ENCODE measurements around the gene DCHS2. TPM values are rescaled to one million over a fixed set of nuclear protein-coding genes. Genes with fewer than 3 reads are reported as not detected.

Gene DCHS2
- total and polyA plus RNA-seq, 2 experiments from 2014 or later, result 0.12 to 1.7 TPM

DNA sequence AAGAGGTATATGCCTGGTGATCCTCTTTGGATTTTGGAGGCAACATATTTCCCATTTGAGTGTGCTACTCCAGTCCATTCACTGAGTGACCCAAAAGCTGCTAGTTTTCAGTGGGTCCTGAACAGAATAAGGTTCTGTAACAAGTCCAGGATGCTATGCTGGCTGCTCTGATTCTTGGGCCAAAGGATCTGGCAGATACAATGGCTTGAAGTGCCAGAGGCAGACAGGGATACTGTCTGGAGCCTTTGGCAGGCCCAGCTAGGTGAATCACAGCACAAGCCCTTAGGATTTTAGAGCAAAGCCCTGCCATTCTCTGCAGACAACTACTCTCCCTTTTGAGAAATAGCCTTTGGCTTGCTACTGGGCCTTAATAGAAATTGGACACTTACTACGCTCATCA is 40.6 kb downstream of the DCHS2 start:
- Histone ChIP-seq H3K79me2 (no peaks in the 10 kb centered on the region), H3K36me3 (replicated peaks; ENCODE audit: insufficient read depth, low read depth) (no peaks in the 10 kb centered on the region), H3K9me3 (ENCODE audit: low read depth) (no peaks in the 10 kb centered on the region), H3K4me2 (no peak overlapping the region), H3K9me2 (replicated peaks; ENCODE audit: insufficient read depth) (no peaks in the 10 kb centered on the region), H3K27me3 (no peaks in the 10 kb centered on the region), H3K4me3 (no peak overlapping the region), H2AFZ (no peak overlapping the region), H4K20me1 (ENCODE audit: insufficient read depth, poor library complexity, severe bottlenecking) (no peaks in the 10 kb centered on the region), H3K4me1 (ENCODE audit: insufficient read depth) (no peaks in the 10 kb centered on the region), H3K27ac (no peak overlapping the region)
- TF ChIP-seq EZH2 (IDR thresholded peaks at IDR 0.05; ENCODE audit: borderline replicate concordance), result no peak
- TF ChIP-seq, protein P1, sequence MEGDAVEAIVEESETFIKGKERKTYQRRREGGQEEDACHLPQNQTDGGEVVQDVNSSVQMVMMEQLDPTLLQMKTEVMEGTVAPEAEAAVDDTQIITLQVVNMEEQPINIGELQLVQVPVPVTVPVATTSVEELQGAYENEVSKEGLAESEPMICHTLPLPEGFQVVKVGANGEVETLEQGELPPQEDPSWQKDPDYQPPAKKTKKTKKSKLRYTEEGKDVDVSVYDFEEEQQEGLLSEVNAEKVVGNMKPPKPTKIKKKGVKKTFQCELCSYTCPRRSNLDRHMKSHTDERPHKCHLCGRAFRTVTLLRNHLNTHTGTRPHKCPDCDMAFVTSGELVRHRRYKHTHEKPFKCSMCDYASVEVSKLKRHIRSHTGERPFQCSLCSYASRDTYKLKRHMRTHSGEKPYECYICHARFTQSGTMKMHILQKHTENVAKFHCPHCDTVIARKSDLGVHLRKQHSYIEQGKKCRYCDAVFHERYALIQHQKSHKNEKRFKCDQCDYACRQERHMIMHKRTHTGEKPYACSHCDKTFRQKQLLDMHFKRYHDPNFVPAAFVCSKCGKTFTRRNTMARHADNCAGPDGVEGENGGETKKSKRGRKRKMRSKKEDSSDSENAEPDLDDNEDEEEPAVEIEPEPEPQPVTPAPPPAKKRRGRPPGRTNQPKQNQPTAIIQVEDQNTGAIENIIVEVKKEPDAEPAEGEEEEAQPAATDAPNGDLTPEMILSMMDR (IDR thresholded peaks at IDR 0.05; ENCODE audit: poor library complexity), result no peak
- TF ChIP-seq EZH2phosphoT487 (IDR thresholded peaks at IDR 0.05; ENCODE audit: low read depth, severe bottlenecking, unreplicated experiment), result no peak
- DNase-seq (ENCODE audit: low spot score), result no peak
- WGBS (ENCODE audit: low lambda C conversion rate, missing lambda C conversion rate), result 96% methylated on average over 1 of the region's 1 CpG

DNA sequence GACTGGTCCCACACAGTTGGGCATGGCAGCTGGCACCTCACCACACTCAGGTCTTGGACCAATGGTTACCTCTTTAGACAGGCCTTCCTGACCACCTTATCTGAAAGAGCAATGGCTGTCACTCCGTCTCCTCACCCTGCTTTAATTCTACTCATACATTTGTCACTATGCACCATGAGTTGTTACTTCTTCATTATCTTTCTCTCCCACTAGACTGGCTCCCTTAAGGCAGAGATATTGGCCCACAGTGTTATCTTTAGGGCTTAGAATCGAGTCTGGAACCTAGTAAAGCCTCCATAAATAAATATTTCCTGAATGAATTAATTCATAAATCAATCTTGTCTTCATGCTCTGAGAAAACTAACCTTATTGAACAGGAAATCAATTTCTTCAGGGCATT is 46.6 kb downstream of the DCHS2 start:
- Histone ChIP-seq H3K79me2 (no peaks in the 10 kb centered on the region), H3K4me3 (no peak overlapping the region), H4K20me1 (ENCODE audit: insufficient read depth, poor library complexity, severe bottlenecking) (no peaks in the 10 kb centered on the region), H3K4me2 (no peak overlapping the region), H3K36me3 (replicated peaks; ENCODE audit: insufficient read depth, low read depth) (no peaks in the 10 kb centered on the region), H3K27me3 (no peaks in the 10 kb centered on the region), H2AFZ (no peak overlapping the region), H3K9me2 (replicated peaks; ENCODE audit: insufficient read depth) (no peaks in the 10 kb centered on the region), H3K27ac (no peak overlapping the region), H3K9me3 (ENCODE audit: low read depth) (no peaks in the 10 kb centered on the region), H3K4me1 (ENCODE audit: insufficient read depth) (no peaks in the 10 kb centered on the region)
- WGBS (ENCODE audit: low lambda C conversion rate, missing lambda C conversion rate), result 61% methylated on average over 2 of the region's 2 CpGs
- DNase-seq (ENCODE audit: low spot score), result no peak
- TF ChIP-seq EZH2 (IDR thresholded peaks at IDR 0.05; ENCODE audit: borderline replicate concordance), result no peak
- TF ChIP-seq, protein P1 (IDR thresholded peaks at IDR 0.05; ENCODE audit: poor library complexity), result no peak
- no peak for TF ChIP-seq EZH2phosphoT487 (IDR thresholded peaks at IDR 0.05; ENCODE audit: low read depth, severe bottlenecking, unreplicated experiment)

DNA sequence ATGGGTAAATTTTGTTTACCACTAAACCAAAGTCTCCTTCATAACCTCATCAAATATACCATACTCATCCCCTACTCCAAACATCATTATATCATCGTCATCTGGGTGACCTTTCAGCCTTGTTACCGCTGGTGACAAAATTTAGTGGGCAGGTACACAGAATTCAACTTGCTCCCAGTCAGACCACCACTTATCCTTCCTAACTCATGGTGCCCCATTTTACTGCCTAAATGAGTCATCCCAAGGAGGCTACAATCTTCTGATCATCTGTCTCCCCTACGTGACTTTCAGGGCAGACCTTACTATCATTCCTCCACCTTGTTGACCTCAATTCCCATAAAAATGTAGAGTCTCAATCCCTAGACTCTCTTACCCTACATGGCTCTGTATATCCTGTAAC is 49.6 kb downstream of the DCHS2 start:
- no peaks in the 10 kb centered on the region for H3K4me1 ChIP-seq (ENCODE audit: insufficient read depth)
- H3K36me3 ChIP-seq (replicated peaks; ENCODE audit: insufficient read depth, low read depth), result no peaks in the 10 kb centered on the region
- no peaks in the 10 kb centered on the region for H3K9me3 ChIP-seq (ENCODE audit: low read depth)
- DNase-seq (ENCODE audit: low spot score), result no peak
- no peaks in the 10 kb centered on the region for H3K79me2 ChIP-seq
- WGBS (ENCODE audit: low lambda C conversion rate, missing lambda C conversion rate), result 76% methylated on average over 3 of the region's 3 CpGs
- H3K27ac ChIP-seq, result no peak overlapping the region
- no peaks in the 10 kb centered on the region for H4K20me1 ChIP-seq (ENCODE audit: insufficient read depth, poor library complexity, severe bottlenecking)
- H2AFZ ChIP-seq, result no peak overlapping the region
- TF ChIP-seq EZH2phosphoT487 (IDR thresholded peaks at IDR 0.05; ENCODE audit: low read depth, severe bottlenecking, unreplicated experiment) (no peak), EZH2 (IDR thresholded peaks at IDR 0.05; ENCODE audit: borderline replicate concordance) (no peak)
- TF ChIP-seq, protein P1 (IDR thresholded peaks at IDR 0.05; ENCODE audit: poor library complexity), result no peak
- H3K4me3 ChIP-seq, result no peak overlapping the region
- H3K9me2 ChIP-seq (replicated peaks; ENCODE audit: insufficient read depth), result no peaks in the 10 kb centered on the region
- no peak overlapping the region for H3K4me2 ChIP-seq
- H3K27me3 ChIP-seq, result no peaks in the 10 kb centered on the region

DNA sequence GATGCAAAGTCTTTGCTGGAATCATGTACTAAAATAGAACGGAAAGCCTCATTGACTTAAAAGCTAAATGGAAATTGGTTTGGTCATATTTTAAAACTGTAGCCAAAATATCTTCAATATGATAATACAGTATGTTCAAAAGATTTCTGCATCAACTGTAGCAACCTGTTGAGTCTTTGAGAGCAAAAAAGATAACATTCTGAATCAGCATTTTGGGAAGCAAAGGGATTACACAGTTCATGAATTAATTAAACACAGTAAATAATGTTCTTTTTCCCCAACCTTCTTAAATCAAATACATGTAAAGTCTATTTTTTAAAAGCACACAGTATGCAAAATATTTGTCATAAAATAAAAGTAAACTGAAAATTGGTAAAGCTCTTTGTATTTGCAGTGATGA is 50.5 kb downstream of the DCHS2 start:
- 93% methylated on average over 1 of the region's 1 CpG for whole genome bisulfite sequencing (ENCODE audit: low lambda C conversion rate, missing lambda C conversion rate)
- H4K20me1 ChIP-seq (ENCODE audit: insufficient read depth, poor library complexity, severe bottlenecking), result no peaks in the 10 kb centered on the region
- no peaks in the 10 kb centered on the region for H3K9me2 ChIP-seq (replicated peaks; ENCODE audit: insufficient read depth)
- no peaks in the 10 kb centered on the region for H3K9me3 ChIP-seq (ENCODE audit: low read depth)
- H3K27ac ChIP-seq, result no peak overlapping the region
- no peaks in the 10 kb centered on the region for H3K27me3 ChIP-seq
- no peaks in the 10 kb centered on the region for H3K4me1 ChIP-seq (ENCODE audit: insufficient read depth)
- no peak for TF ChIP-seq EZH2 (IDR thresholded peaks at IDR 0.05; ENCODE audit: borderline replicate concordance)
- TF ChIP-seq EZH2phosphoT487 (IDR thresholded peaks at IDR 0.05; ENCODE audit: low read depth, severe bottlenecking, unreplicated experiment), result no peak
- TF ChIP-seq, protein P1 (IDR thresholded peaks at IDR 0.05; ENCODE audit: poor library complexity), result no peak
- DNase-seq (ENCODE audit: low spot score), result no peak
- no peak overlapping the region for H3K4me3 ChIP-seq
- no peaks in the 10 kb centered on the region for H3K36me3 ChIP-seq (replicated peaks; ENCODE audit: insufficient read depth, low read depth)
- no peaks in the 10 kb centered on the region for H3K79me2 ChIP-seq
- H3K4me2 ChIP-seq, result no peak overlapping the region
- no peak overlapping the region for H2AFZ ChIP-seq
